ENCODE results near the gene ABCF1.

DNA sequence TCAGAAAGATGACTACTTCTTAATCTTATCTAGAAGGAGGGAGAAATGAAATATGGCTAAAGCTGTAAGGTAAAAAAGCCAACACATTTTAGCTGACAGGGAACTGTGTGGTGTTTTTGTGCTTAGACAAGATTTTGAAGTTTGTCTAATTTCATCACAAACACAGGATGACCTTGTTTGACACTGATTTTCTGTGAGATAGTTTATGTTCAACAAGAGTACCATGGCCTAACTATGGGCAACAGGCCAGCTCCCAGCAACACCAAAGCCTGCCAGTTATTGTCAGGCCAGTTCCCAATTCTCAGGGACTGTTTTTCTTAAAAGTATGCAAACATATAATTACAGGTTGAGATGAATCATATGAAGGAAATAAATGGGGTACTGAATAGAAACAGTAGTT, 5.5 kb upstream of the ABCF1 start:
- TF ChIP-seq, protein P1, sequence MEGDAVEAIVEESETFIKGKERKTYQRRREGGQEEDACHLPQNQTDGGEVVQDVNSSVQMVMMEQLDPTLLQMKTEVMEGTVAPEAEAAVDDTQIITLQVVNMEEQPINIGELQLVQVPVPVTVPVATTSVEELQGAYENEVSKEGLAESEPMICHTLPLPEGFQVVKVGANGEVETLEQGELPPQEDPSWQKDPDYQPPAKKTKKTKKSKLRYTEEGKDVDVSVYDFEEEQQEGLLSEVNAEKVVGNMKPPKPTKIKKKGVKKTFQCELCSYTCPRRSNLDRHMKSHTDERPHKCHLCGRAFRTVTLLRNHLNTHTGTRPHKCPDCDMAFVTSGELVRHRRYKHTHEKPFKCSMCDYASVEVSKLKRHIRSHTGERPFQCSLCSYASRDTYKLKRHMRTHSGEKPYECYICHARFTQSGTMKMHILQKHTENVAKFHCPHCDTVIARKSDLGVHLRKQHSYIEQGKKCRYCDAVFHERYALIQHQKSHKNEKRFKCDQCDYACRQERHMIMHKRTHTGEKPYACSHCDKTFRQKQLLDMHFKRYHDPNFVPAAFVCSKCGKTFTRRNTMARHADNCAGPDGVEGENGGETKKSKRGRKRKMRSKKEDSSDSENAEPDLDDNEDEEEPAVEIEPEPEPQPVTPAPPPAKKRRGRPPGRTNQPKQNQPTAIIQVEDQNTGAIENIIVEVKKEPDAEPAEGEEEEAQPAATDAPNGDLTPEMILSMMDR (conservative IDR thresholded peaks at IDR 0.05 in 1 of 2, IDR thresholded peaks at IDR 0.05 in 1 of 2; ENCODE audit: low read depth in 1 of 2, low read length in 2 of 2), result no peak
- no peak for TF ChIP-seq EZH2 (IDR thresholded peaks at IDR 0.05; ENCODE audit: low read length, missing control alignments)
